Neural progenitor cell (in vitro differentiated cells): ENCODE data around the gene AOC1.

Experiments used
- CTCF ChIP-seq: fragments of 200-600 bp; sonication (generic); IDR thresholded peaks from 2 replicates; pipeline ENCODE4 v1.5.1; 2017; ENCODE audit warnings: antibody characterized with exemption, mild to moderate bottlenecking
- EZH2 ChIP-seq: fragments of 200-600 bp; sonication (generic); IDR thresholded peaks from 2 replicates; pipeline ENCODE4 v1.6.1; 2017; ENCODE audit warnings: antibody characterized with exemption, mild to moderate bottlenecking, moderate library complexity
- EZH2phosphoT487 ChIP-seq: fragments of 200-600 bp; sonication (generic); IDR thresholded peaks from 2 replicates; pipeline ENCODE4 v1.6.1; 2017; ENCODE audit warnings: antibody characterized with exemption

DNA sequence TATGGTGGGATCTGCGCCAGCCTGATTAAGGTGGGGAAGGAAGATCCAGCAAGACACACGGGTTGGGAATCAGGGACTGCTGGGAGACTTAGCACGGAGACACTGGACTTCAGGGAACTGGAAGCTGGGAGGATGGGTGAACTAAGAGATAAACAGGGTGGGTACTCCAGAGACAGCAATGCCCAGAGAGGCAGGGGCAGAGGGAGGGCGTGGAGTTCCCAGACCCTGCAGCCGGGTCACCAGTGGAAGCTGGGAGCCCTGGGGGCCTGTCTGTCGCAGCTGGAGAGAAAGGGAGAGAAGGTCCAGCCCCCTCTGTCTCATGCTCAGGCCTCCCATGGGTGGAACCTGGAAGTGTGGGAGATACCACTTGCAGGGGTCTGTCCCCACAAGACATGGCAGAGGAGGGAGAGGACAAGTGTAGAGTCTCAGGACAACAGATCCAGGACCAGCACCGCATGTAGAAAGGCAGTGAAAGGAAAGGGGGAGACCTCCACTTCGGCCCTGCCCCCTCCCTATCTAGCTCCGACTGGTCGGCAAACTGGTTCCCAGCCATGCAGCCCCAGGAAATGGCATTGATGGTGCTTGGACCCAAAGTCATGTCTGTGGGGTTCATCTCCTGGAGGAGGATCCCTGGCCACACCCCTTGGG, 44.4 kb downstream of the AOC1 start:
- TF ChIP-seq CTCF (no peak), EZH2 (no peak), EZH2phosphoT487 (no peak)
